Measurements from ENCODE around the gene ATP13A4.
"Not testable (repeated sequence)": the region's sequence is repeated elsewhere in the genome, so short reads cannot be mapped to it uniquely, and the experiment has no call there.

ATP13A4 gene

DNA sequence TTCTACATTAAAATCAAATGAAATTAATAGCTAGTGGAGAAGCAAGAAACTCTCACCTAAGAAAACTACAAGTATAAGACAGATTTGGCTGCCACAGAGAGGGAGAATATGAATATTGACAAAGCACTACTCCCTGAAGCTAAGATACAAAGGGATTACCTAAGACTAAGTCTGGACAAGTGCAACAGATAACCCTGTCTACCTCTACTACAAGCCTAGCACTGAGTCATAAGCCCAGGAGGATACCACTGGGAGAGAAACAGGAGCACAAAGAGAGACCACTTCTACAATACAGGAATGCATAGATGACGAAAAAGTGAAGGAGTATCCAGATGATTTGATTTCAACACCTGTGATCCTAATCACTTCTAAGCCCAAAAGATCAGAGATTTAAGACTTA is 10.4 kb downstream of the ATP13A4 start:
- Mint-ChIP-seq H3K36me3 (peaks cover 4 to 5% of the 10 kb centered on the region in 2 donors), H3K4me1 (no peaks in the 10 kb centered on the region), H3K27me3 (peaks cover 0 to 10% of the 10 kb centered on the region in 2 donors), H3K27ac (no peak overlapping the region), H3K4me3 (no peak overlapping the region), H3K9me3 (peaks cover 5 to 6% of the 10 kb centered on the region in 2 donors)
- no peak for ATAC-seq (replicated peaks)
- DNase-seq: no peak

DNA sequence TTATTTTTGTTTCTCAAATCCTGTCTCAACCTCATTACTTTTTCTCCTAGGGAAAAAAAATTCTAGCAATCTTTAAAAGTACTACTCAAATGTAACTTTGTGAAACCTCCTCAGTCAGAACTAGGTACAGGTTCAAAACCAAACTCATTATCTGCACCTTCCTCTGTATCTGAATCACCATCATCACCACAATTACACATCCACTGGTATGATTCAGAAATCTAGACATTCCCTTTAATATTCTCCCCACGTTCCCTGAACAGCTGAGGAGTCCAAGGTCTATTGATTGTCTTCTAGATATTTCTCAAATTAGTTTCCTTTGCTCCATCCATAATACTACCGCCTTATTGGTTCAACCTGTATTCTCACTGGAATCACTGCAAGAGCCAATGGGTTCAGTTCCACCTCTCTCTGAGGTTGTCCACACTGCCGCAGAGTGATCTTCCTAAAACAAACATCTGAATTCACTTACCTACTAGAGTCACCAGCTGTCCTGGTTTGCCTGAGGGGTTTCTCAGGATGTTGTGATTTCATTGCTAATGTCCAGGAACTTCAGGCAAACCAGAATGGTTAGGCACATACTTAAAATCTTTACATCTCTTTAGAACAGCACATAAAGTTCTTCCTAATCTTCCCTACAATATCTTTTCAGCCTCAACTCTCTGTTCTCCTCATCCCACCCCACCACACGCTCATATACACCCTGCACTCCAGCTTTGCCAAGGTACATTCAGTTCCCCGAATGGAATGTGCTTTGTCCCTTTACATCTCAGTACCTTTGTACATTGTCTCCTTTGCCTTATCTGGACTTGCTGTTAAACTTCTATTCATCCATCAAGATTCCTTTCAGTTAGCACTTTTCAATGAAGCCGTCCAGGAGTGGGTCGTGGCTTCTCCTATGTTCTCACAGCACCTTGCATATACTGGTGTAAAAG is 24.2 kb downstream of the ATP13A4 start:
- Mint-ChIP-seq H3K36me3 (no peaks in the 10 kb centered on the region), H3K27me3 (peaks cover 32 to 46% of the 10 kb centered on the region in 2 donors), H3K9me3 (peaks cover 2 to 3% of the 10 kb centered on the region in 2 donors), H3K27ac (no peak overlapping the region), H3K4me1 (no peaks in the 10 kb centered on the region), H3K4me3 (no peak overlapping the region)
- ATAC-seq (replicated peaks): no peak
- no peak for DNase-seq

DNA sequence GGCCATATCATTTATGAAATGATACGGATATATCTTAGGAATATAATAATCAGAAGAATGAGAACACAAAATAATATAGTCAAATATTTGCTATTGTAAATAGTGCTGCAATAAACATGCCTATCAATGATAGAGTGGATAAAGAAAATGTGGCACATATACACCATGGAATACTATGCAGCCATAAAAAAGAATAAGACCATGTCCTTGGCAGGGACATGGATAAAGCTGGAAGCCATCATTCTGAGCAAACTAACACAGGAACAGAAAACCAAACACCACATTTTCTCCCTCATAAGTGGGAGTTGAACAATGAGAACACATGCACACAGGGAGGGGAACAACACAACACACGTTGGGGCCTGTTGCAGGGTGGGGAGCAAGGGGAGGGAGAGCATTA is 28.6 kb downstream of the ATP13A4 start:
- H3K36me3 Mint-ChIP-seq; H3K27ac Mint-ChIP-seq; ATAC-seq (replicated peaks); H3K4me1 Mint-ChIP-seq; H3K9me3 Mint-ChIP-seq; DNase-seq; H3K4me3 Mint-ChIP-seq: not testable (repeated sequence)
- peaks cover 21 to 27% of the 10 kb centered on the region in 2 donors for H3K27me3 Mint-ChIP-seq

DNA sequence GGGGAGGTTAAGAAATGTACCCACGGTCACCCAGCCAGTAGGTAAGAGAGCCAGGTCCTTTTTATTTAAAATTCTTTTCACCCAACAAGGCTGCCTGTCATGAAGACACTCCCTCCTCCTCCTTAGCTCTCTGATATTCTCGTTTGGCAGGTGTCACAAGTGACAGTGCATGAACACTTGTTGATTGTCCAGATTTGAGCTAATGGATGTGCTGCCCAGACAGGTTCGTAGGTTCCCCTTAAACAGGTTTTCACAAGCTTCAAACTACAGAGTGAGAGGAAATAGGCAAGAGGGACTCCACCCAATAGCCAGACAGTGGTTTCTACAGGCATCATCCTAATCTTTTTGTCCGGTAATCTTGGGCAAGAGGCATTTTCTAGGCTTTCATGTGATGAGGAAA is 32.2 kb downstream of the ATP13A4 start:
- DNase-seq (no peak), ATAC-seq (replicated peaks) (no peak)
- Mint-ChIP-seq H3K4me1 (no peaks in the 10 kb centered on the region), H3K4me3 (no peak overlapping the region), H3K27ac (no peak overlapping the region), H3K27me3 (peaks cover 9 to 12% of the 10 kb centered on the region in 2 donors), H3K36me3 (no peaks in the 10 kb centered on the region), H3K9me3 (peaks cover 2 to 3% of the 10 kb centered on the region in 2 donors)

DNA sequence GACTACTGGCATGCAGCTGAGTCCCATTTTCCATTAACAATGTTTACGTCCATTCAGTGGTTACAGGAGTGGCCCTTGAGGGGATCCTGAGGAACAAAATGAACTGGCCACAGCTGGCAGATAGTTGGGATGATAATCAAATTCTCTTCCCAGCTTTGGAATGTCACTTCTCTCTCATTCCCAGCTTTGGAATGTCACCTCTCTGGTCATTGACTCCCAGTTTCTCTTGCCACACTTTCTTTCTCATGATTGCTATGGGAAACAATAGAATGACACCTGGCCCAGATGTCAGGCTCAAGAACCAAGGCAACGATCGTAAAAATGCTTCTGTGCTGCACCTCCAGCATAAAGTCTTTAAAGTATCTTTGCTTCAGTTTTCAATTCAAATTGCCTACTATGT is 34.0 kb downstream of the ATP13A4 start:
- Mint-ChIP-seq H3K36me3 (no peaks in the 10 kb centered on the region), H3K4me1 (no peaks in the 10 kb centered on the region), H3K9me3 (no peaks in the 10 kb centered on the region), H3K27me3 (peaks cover 12 to 13% of the 10 kb centered on the region in 2 donors), H3K27ac (no peak overlapping the region), H3K4me3 (no peak overlapping the region)
- no peak for ATAC-seq (replicated peaks)
- DNase-seq: no peak

DNA sequence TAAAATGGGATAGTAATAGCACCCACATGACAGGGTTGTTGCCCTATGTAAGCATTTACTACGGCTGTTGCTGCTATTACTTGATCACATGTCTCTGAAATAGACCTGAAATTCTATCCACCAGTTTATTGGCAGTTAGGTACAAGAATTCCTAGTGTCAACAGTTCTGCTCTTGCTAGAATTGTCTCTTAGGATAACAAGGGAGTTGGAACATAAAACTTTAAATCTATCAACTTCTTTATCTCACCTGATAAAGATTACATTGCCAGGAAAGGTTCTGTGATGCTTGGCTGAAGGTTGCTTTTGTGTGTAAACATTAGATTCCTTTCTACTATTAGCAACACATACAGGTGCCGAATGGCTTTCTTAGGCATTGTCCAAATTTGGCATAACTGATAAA is 38.7 kb downstream of the ATP13A4 start:
- H3K27ac Mint-ChIP-seq: no peak overlapping the region
- ATAC-seq (replicated peaks) (no peak), DNase-seq (no peak)
- H3K9me3 Mint-ChIP-seq: no peaks in the 10 kb centered on the region
- H3K4me1 Mint-ChIP-seq: no peaks in the 10 kb centered on the region
- peaks cover 5 to 11% of the 10 kb centered on the region in 2 donors for H3K27me3 Mint-ChIP-seq
- no peaks in the 10 kb centered on the region for H3K36me3 Mint-ChIP-seq
- H3K4me3 Mint-ChIP-seq: no peak overlapping the region

DNA sequence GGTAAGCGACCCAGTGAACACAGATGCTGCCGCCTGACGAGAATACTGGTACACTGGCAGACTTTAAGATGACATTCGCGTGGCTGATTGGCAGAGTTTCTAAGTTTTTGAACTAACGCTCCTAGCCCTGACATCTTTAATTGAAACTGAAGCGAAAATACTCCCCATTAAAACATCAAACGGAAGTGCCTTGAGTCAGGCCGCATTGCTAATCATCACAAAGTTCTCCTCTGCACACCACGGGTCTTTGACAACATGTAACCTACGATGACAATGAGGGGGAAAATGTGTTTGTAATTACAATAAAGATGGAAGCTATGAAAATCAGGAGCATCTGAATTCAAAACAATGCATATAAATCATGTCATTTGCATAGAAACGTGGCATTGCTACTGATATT is 44.5 kb downstream of the ATP13A4 start:
- ATAC-seq (replicated peaks) (no peak), DNase-seq (no peak)
- Mint-ChIP-seq H3K36me3 (no peaks in the 10 kb centered on the region), H3K4me3 (no peak overlapping the region), H3K27ac (no peak overlapping the region), H3K27me3 (peaks cover 9 to 11% of the 10 kb centered on the region in 2 donors), H3K4me1 (no peaks in the 10 kb centered on the region), H3K9me3 (no peaks in the 10 kb centered on the region)

DNA sequence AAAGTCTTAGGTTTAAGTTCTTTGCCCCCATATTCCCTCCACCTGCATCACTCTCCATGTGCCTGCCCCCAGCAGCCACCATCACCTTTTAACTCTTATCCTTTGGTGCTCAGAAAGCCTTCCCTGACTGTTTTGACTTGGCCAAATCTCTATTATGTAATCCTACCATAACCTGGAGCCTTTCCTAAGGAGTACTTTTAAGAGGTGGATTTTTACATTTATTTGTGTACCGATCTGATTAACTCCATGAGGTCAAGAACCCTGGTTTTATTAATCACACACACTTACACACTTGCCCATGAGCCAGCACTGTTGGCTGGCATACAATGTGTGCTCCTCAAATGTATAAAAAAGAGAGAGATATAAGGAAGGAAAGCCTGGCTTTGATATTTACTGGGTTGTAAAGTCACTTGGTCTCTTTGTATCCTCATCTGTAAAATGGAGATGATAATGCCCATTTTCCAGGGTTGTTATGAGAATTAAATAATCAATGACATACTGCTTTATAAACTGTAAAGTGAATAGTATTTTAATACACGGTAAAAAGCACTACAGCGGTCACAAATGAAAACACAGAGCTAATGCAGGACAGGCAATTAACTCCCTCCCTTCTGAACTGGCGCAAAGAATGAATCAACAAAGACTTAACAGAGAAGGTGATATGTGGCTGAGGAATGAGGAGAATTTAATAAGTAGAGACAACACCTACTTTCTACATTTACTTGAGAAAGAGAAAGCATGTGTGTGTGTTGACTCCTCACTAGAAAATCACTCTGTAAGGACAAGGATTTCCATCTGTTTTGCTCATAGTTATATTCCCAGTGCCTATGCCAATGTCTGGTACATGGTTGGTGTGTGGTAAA is 45.4 kb downstream of the ATP13A4 start:
- no peaks in the 10 kb centered on the region for H3K9me3 Mint-ChIP-seq
- no peak for DNase-seq

DNA sequence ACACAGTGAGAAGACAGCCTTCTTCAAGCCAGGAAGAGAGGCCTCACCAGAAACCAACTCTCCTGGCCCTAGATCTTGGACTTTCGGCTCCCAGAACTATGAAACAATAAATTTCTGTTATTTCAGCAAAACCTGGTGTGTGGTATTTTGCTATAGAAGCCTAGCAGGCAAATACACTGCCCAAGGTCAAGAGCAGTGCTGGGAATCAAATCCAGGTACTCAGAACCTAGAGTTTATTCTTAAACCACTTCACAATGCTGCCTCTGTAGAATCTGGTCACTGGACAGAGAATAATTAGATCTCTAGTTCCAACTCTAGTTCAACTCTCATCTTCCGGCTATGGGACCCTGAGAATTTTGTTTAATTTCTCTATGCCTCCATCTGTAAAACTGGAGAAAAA is 46.6 kb downstream of the ATP13A4 start:
- Mint-ChIP-seq H3K27me3 (peaks cover 11 to 12% of the 10 kb centered on the region in 2 donors), H3K4me3 (no peak overlapping the region), H3K27ac (no peak overlapping the region), H3K9me3 (no peaks in the 10 kb centered on the region), H3K36me3 (no peaks in the 10 kb centered on the region), H3K4me1 (no peaks in the 10 kb centered on the region)
- DNase-seq (no peak), ATAC-seq (replicated peaks) (no peak)

More for the DNA sequence above, 45.4 kb downstream of the ATP13A4 start:
- peaks cover 11 to 12% of the 10 kb centered on the region in 2 donors for H3K27me3 Mint-ChIP-seq
- H3K36me3 Mint-ChIP-seq: no peaks in the 10 kb centered on the region
- no peak overlapping the region for H3K27ac Mint-ChIP-seq
- no peaks in the 10 kb centered on the region for H3K4me1 Mint-ChIP-seq
- no peak overlapping the region for H3K4me3 Mint-ChIP-seq
- ATAC-seq (replicated peaks): no peak

DNA sequence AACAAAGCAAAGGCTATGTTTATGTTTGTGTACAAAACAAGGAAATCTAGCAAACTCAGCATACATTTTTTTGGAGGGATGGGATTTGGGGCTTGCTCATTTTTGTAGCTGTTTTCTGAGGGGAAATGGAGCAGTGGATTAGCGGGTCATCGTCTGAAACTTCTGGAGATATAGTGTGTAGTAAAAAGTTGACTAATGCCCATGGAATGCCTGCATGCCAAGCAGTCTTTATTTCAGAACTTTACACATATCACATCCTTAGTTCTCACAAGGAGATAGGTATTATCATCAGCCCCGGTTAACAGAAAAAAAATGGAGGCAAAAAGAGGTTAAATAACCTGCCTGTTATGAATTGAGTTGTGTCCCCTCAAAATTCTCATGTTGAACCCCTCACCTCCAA is 47.1 kb downstream of the ATP13A4 start:
- H3K4me3 Mint-ChIP-seq: no peak overlapping the region
- no peaks in the 10 kb centered on the region for H3K36me3 Mint-ChIP-seq
- H3K27me3 Mint-ChIP-seq: peaks cover 11 to 12% of the 10 kb centered on the region in 2 donors
- DNase-seq (no peak), ATAC-seq (replicated peaks) (no peak)
- H3K27ac Mint-ChIP-seq: no peak overlapping the region
- H3K9me3 Mint-ChIP-seq: no peaks in the 10 kb centered on the region
- H3K4me1 Mint-ChIP-seq: no peaks in the 10 kb centered on the region

DNA sequence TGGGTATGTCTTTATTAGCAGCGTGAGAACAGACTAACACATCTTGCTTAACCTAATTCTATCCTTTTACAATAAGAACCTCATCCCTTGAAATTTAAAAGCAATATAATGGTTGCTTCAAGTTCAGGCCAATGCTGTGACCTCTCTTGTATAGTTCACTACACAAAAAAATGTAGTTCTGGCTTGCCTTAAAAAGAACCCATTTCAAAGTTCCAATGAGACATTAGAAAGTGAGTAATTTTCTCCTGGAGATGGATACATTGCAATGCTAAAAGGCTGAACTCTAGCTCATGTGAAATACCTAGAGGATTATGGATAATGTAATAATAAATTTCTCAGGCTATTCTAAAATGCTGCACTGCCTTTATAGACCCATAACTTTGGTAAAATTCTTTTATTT is 47.8 kb downstream of the ATP13A4 start:
- Mint-ChIP-seq H3K27ac (no peak overlapping the region), H3K4me1 (no peaks in the 10 kb centered on the region), H3K9me3 (no peaks in the 10 kb centered on the region), H3K36me3 (no peaks in the 10 kb centered on the region), H3K27me3 (peaks cover 11 to 12% of the 10 kb centered on the region in 2 donors), H3K4me3 (no peak overlapping the region)
- ATAC-seq (replicated peaks) (no peak), DNase-seq (no peak)

DNA sequence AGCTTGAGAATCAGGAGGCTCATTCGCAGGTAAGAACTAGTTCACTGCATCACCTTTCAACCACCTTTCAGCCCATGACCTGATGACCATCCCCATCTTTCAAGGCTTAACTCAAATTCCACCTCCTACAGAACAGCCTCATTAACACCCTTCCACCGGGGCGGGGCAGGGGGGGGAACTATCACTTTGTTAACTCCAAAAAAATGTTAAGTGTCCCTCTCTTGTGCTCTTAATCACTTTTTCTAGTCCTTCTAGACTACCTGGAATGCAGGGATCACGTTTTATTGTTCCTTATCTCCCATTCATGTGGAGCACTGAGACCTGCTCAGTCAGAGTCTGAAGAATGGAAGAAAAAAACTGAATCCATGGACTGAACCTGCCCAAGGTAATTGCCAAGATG is 51.8 kb downstream of the ATP13A4 start:
- Mint-ChIP-seq H3K4me3 (no peak overlapping the region), H3K27ac (no peak overlapping the region), H3K27me3 (peaks cover 4 to 5% of the 10 kb centered on the region in 2 donors), H3K36me3 (no peaks in the 10 kb centered on the region), H3K9me3 (no peaks in the 10 kb centered on the region), H3K4me1 (no peaks in the 10 kb centered on the region)
- DNase-seq (no peak), ATAC-seq (replicated peaks) (no peak)

DNA sequence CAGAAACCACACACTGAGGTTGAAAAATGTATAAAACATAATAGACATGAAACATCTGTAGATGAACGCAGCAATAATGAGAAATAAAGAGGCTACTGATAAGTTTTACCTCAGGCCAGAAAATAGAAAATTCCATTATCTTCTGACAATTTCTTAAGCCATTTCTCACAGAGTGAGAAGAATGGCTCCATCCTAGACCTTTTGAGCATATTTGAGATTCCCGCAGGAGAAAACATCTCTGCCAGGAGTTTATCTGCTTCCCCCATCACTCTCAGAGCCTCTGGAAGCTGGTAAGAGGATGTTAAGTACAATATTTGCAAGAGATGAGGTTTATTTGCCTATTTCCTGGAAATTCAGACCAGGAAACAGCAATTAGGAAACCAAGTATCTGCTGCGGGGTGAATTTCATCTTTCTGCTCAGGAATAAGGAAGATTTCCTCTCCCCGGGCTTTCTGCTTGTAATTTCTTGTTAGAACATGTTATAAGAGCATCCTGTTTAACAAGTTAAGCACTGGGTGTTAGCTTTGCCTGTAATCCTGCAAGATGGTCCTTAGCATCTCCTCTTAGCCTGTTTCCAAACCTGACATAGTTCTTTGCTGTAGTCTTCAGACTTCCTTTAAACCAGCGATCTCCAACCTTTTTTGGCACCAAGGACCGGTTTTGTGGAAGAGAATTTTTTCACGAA is 54.8 kb downstream of the ATP13A4 start:
- Mint-ChIP-seq H3K36me3 (no peaks in the 10 kb centered on the region), H3K27me3 (peaks cover 0 to under 1% of the 10 kb centered on the region in 2 donors)
- no peak for ATAC-seq (replicated peaks)

DNA sequence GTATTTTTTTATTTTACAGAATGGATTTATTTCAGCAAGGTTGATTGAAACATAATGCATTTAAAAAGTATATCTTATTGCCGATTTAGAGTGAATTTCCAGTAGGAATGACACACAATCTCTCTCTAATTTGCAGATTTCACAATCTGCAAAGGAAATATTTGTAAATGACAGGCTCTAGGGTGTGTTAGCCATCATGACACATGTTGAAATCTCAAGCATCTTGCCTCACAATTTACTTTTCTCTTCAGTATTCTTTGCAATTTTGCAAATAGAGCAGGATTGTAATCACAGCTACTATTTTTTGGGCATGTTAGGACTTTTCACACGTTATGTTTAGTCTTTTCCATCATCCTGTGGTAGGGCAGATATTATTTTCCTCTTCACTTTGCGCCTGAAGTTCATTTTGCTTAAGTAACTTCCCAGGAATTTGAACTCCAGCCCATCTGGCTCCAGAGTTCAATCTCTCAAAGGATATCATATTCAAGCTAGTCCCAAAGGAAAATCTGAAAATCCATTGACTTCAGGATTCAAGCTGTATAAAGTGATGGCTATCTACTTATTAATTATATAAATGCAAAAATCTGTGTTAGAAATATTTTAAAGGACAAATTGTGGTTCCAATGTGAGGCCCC is 55.4 kb downstream of the ATP13A4 start:
- no peak for DNase-seq
- H3K4me1 Mint-ChIP-seq: no peaks in the 10 kb centered on the region
- ATAC-seq (replicated peaks): no peak
- no peak overlapping the region for H3K27ac Mint-ChIP-seq
- no peak overlapping the region for H3K4me3 Mint-ChIP-seq
- no peaks in the 10 kb centered on the region for H3K36me3 Mint-ChIP-seq
- H3K9me3 Mint-ChIP-seq: no peaks in the 10 kb centered on the region
- H3K27me3 Mint-ChIP-seq: no peaks in the 10 kb centered on the region

More for the DNA sequence above, 54.8 kb downstream of the ATP13A4 start:
- no peaks in the 10 kb centered on the region for H3K9me3 Mint-ChIP-seq
- no peak for DNase-seq
- H3K27ac Mint-ChIP-seq: no peak overlapping the region
- no peak overlapping the region for H3K4me3 Mint-ChIP-seq
- H3K4me1 Mint-ChIP-seq: no peaks in the 10 kb centered on the region
